OCI-LY3 (cell line): ENCODE data around the gene RAB11FIP4.

Experiments
- H2AFZ ChIP-seq: fragments of 200-600, 300-600 bp; shearing (Covaris generic); 2 replicates; pipeline ENCODE4 v1.6.0; 2014; ENCODE audit warnings: antibody characterized with exemption, low read depth, low read length
- H3K27ac ChIP-seq: fragments of 200-600, 300-600 bp; sonication (generic); 2 replicates; pipeline ENCODE4 v1.5.1; 2014; ENCODE audit warnings: mild to moderate bottlenecking, low read length, moderate library complexity, mixed read lengths
- H3K27me3 ChIP-seq: fragments of 200-600, 300-600 bp; sonication (generic); 2 replicates; pipeline ENCODE4 v1.6.1; 2014; ENCODE audit warnings: low read depth, low read length, mixed read lengths
- H3K36me3 ChIP-seq: fragments of 200-600, 300-600 bp; sonication (generic); replicated peaks from 2 replicates; pipeline ENCODE3; 2014; ENCODE audit warnings: low read depth, low read length, mixed read lengths
- H3K4me1 ChIP-seq: fragments of 300-600, 200-600 bp; sonication (generic); 2 replicates; pipeline ENCODE4 v1.6.1; 2014; ENCODE audit warnings: low read length, mixed read lengths
- H3K4me2 ChIP-seq: fragments of 200-600, 300-600 bp; sonication (generic); 2 replicates; pipeline ENCODE4 v1.6.1; 2014; ENCODE audit warnings: low read length, mixed read lengths
- H3K4me3 ChIP-seq: fragments of 300-600, 200-600 bp; sonication (generic); 2 replicates; pipeline ENCODE4 v1.5.1; 2014; ENCODE audit warnings: antibody characterized with exemption, mild to moderate bottlenecking, low read length, moderate library complexity
- H3K79me2 ChIP-seq: fragments of 300-600, 200-600 bp; shearing (Covaris generic); 2 replicates; pipeline ENCODE4 v1.6.1; 2014; ENCODE audit warnings: mild to moderate bottlenecking, low read length, mixed read lengths
- H3K9ac ChIP-seq: fragments of 300-600, 200-600 bp; shearing (Covaris generic); 2 replicates; pipeline ENCODE4 v1.6.0; 2014; ENCODE audit warnings: mild to moderate bottlenecking, low read length, moderate library complexity
- H3K9me3 ChIP-seq: fragments of 200-600, 300-600 bp; shearing (Covaris generic); 2 replicates; pipeline ENCODE4 v1.6.1; 2014; ENCODE audit warnings: low read length, mixed read lengths; ENCODE audit not compliant: insufficient read depth
- H4K20me1 ChIP-seq: fragments of 200-600, 300-600 bp; sonication (generic); 2 replicates; pipeline ENCODE4 v1.6.1; 2016; ENCODE audit warnings: low read length, mixed read lengths; ENCODE audit not compliant: insufficient read depth
- CTCF ChIP-seq: fragments of 200-600, 300-600 bp; sonication (generic); IDR thresholded peaks from 2 replicates; pipeline ENCODE4 v1.5.1; 2014; ENCODE audit warnings: antibody characterized with exemption, low read length, low read depth
- EZH2phosphoT487 ChIP-seq: fragments of 200-600 bp; shearing (Covaris generic); IDR thresholded peaks from 2 replicates; pipeline ENCODE4 v1.6.1; 2018; ENCODE audit warnings: antibody characterized with exemption, mixed run types, low read depth

The RAB11FIP4 gene

GRCh38 chr17:31486351-31487062, 95.0 kb downstream of the RAB11FIP4 start:
- H3K27me3 ChIP-seq = peaks cover 8% of the 10 kb centered on the region
- peaks cover 24% of the 10 kb centered on the region for H3K4me1 ChIP-seq
- H3K36me3 ChIP-seq = no peaks in the 10 kb centered on the region
- peak overlapping the region; percentile 82; the same call in 1 of the 2 replicates for H3K4me3 ChIP-seq
- H3K4me2 ChIP-seq = peak overlapping the region; percentile 87; the same call in 1 of the 2 replicates
- no peak overlapping the region for H2AFZ ChIP-seq
- H3K27ac ChIP-seq = no peak overlapping the region
- no peaks in the 10 kb centered on the region for H3K9me3 ChIP-seq
- peaks cover 8% of the 10 kb centered on the region; the same call in 1 of the 2 replicates for H3K79me2 ChIP-seq
- no peaks in the 10 kb centered on the region for H4K20me1 ChIP-seq
- H3K9ac ChIP-seq = no peak overlapping the region
- TF ChIP-seq CTCF = no peak
- TF ChIP-seq EZH2phosphoT487 = no peak

GRCh38 chr17:31487063-31487647, 95.7 kb downstream of the RAB11FIP4 start:
- peaks cover 31% of the 10 kb centered on the region for H3K4me1 ChIP-seq
- no peak for TF ChIP-seq EZH2phosphoT487
- TF ChIP-seq CTCF = no peak
- H2AFZ ChIP-seq = peak overlapping the region; percentile 84
- no peaks in the 10 kb centered on the region for H3K9me3 ChIP-seq
- H3K9ac ChIP-seq = peak overlapping the region; percentile 50
- H3K36me3 ChIP-seq = no peaks in the 10 kb centered on the region
- H3K4me2 ChIP-seq = peak overlapping the region; percentile 87
- H3K27me3 ChIP-seq = peaks cover 4% of the 10 kb centered on the region; the same call in 1 of the 2 replicates
- no peaks in the 10 kb centered on the region for H4K20me1 ChIP-seq
- peaks cover 8% of the 10 kb centered on the region; the same call in 1 of the 2 replicates for H3K79me2 ChIP-seq
- H3K27ac ChIP-seq = no peak overlapping the region
- H3K4me3 ChIP-seq = peak overlapping the region; percentile 82

GRCh38 chr17:31487648-31488263, 96.3 kb downstream of the RAB11FIP4 start:
- Histone ChIP-seq H3K27ac (no peak overlapping the region), H3K9me3 (no peaks in the 10 kb centered on the region), H3K4me1 (peaks cover 37% of the 10 kb centered on the region), H4K20me1 (no peaks in the 10 kb centered on the region), H3K27me3 (peaks cover 4% of the 10 kb centered on the region; the same call in 1 of the 2 replicates), H3K36me3 (no peaks in the 10 kb centered on the region), H3K9ac (peak overlapping the region; percentile 70), H3K4me2 (peak overlapping the region; percentile 87), H3K4me3 (peak overlapping the region; percentile 86), H2AFZ (peak overlapping the region; percentile 84), H3K79me2 (peaks cover 8% of the 10 kb centered on the region; the same call in 1 of the 2 replicates)
- TF ChIP-seq EZH2phosphoT487 (no peak), CTCF (no peak)

- Histone ChIP-seq H3K9ac (peak overlapping the region; percentile 70), H2AFZ (no peak overlapping the region), H3K4me1 (peaks cover 44% of the 10 kb centered on the region), H3K4me3 (peak overlapping the region; percentile 86), H3K36me3 (no peaks in the 10 kb centered on the region), H3K79me2 (peaks cover 8% of the 10 kb centered on the region; the same call in 1 of the 2 replicates), H4K20me1 (no peaks in the 10 kb centered on the region), H3K27me3 (peaks cover 4% of the 10 kb centered on the region; the same call in 1 of the 2 replicates), H3K27ac (no peak overlapping the region), H3K9me3 (no peaks in the 10 kb centered on the region), H3K4me2 (peak overlapping the region; percentile 85)
- TF ChIP-seq CTCF = no peak
- TF ChIP-seq EZH2phosphoT487 = no peak
These were observed 96.9 kb downstream of the RAB11FIP4 start for GRCh38 chr17:31488264-31488981.
